22Rv1 (cell line): ENCODE data around the gene CTXN2.

Experiments used
- ZFX ChIP-seq: fragments of 450-650 bp; IDR thresholded peaks from 2 replicates; pipeline ENCODE4 v1.6.1; 2017; ENCODE audit warnings: antibody characterized with exemption, borderline replicate concordance
- TF ChIP-seq, protein P1 (sequence below): fragments of 450-650 bp; IDR thresholded peaks from 2 replicates; pipeline ENCODE4 v1.5.1; 2017; ENCODE audit warnings: mild to moderate bottlenecking

DNA sequence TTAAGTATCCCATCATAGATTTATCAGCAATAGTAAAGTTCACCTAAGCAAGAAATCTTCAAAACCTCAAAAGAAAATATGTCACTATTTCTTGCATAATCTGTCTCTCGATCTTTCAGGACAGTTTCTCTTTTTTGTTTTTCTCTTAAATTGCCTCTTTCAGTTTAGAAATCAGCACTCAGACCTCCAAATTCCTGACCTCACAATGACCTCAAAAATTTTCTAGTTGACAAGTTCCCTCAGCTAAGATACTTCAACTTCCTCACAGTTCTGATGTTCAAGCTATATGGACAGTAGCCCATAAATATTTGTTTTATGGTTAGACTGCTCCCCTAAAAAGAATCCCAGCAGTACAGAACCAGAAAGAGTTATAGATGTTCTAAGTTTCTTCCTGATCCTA lies 46.6 kb upstream of the CTXN2 start:
- TF ChIP-seq, protein P1, sequence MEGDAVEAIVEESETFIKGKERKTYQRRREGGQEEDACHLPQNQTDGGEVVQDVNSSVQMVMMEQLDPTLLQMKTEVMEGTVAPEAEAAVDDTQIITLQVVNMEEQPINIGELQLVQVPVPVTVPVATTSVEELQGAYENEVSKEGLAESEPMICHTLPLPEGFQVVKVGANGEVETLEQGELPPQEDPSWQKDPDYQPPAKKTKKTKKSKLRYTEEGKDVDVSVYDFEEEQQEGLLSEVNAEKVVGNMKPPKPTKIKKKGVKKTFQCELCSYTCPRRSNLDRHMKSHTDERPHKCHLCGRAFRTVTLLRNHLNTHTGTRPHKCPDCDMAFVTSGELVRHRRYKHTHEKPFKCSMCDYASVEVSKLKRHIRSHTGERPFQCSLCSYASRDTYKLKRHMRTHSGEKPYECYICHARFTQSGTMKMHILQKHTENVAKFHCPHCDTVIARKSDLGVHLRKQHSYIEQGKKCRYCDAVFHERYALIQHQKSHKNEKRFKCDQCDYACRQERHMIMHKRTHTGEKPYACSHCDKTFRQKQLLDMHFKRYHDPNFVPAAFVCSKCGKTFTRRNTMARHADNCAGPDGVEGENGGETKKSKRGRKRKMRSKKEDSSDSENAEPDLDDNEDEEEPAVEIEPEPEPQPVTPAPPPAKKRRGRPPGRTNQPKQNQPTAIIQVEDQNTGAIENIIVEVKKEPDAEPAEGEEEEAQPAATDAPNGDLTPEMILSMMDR, result no peak
- TF ChIP-seq ZFX, result no peak
